HG02943 (cell line): ENCODE data around the gene NFKB1.
A peak's percentile ranks its signal among the peaks of the same experiment; 100 is the strongest.

Experiments used
- ATAC-seq: cut with Tn5 transposase; IDR thresholded peaks from one replicate; pipeline ENCODE4 v1.9.1; 2021; ENCODE audit warnings: mild to moderate bottlenecking, low read depth, moderate library complexity; ENCODE audit not compliant: unreplicated experiment

Gene NFKB1

DNA sequence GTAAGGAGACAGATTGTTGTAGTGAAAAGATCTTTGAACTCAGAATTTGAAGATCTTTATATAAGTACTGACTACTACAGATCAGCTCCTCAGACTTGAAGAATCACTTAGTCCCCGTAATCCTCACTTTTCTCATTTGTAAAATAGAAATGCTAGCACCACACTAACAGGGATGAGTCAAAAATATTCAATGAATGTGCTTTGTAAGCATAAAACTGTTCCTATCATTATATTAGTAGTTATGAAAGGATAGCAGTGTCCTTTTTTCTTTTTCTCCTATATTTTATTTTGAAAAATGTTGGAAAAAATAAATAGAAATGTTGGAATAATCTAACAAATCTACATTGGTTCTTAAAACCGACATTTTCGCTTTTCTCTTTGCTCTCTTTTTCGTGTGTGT, 25.4 kb downstream of the NFKB1 start:
- ATAC-seq: no peak

DNA sequence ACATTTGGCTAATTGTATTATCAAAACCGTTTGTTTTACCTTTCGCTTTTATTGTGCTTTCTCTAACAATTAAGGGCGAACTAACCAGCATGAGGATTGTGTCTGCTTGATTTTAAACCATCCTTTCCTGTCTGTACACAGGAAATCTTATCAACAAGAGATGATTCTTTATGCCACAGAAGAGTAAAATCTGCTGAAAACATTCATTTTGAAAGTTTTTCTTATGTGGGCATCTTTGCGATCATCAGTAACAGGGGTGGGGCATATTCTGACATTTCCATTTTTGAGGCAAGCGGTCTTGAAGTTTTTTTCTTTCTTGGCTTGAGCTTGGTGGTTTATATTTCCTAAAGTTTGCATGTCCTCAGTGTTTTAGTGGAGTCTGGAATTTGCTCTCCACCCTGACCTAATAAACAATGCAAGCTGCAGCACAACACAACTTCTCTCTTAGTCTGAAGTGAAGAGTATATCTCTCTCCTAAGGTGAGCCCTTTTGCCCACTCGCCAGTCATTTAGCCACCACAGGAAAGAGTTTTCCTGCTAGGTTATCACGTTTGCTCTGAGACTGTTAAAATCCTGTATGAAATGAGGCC, 26.6 kb downstream of the NFKB1 start:
- no peak for ATAC-seq

DNA sequence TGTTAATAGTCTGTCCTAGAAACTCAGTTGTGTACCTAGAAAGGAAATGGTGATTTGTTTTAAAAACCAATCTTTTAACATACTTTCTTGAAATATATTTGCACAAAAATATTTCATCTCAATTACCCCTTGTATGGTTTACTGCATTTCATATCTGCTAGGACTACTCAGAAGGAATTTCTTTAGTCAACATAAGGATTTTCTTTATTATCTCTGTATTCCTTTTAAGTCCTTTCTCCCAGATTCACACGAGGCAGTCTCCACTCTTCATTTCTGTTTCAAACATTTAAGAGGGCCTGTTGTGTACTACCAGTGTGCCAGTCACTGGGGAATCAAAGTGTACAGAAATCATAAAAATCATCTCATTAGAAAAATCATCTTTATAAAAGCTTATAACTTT, 28.8 kb downstream of the NFKB1 start:
- ATAC-seq: no peak

DNA sequence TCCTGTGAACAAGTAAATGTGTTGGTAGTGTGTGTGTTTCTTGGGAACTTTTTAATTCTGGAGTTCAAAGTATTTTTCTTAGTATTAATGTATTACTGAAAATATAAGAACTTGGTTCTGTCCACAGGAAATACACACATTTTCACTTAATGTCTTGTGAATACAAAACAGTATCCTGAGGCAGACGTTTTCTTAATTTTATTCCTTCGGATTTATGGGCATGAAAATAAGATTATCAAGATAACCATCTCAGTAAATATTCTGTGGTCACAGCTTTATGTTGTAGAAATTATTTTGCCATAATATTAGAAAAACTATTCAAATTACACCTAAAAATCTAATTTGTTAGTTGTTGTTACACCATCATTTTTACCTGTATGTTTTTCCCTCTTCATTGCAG, 29.8 kb downstream of the NFKB1 start:
- no peak for ATAC-seq

DNA sequence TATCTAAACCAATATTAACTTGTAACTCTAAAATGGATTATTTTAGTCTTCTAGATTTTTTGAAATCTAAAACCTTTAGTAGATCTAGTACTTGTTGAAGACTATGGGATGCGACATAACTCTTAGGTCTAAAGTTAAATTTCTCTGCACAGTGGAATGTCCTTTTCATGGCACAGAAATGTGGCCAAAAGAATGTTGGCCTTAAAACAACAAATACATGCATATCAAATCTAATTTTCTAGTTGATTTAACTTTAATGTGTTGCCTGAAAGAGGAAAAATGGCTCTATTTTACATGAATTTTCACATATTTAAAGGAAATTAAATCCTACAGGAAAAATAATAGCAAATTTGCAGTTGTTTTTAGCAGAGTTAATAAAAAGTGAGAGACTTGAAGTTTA, 30.3 kb downstream of the NFKB1 start:
- no peak for ATAC-seq

DNA sequence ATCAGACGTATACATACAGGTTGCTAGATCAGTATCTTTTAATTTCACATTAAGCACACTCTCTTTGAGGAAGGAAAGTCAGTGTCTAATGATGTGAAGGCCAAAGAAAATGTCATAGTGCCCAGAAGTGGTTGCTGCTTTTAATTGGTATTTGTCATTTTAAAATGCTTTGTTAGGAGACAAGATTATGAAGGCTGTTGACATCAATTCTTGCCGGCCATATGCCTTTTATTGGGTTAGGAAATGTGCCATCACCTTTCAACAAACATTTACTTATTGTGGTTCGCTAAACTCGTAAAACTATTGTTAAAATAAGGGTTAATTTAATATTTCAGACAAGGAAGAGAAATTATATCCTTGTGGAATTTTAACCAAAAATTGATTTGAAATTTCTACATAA, 32.2 kb downstream of the NFKB1 start:
- ATAC-seq: no peak

DNA sequence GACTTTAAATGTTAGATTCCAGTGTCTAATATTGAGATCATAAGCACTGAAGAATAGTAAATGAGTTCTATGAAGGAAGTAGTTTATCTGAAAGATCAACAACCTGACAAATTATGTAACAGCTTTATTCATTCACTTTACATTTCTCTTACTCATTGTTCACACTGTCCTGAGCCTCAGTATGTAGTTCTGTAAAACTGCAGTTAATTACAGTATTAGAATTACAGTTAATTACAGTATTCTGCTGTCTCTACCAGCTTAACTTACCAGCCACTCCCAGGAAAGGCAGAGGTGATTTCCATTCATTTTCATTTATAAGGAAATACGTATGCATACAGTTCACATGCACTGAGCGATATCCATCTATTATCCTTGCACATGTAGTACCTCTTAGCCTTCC, 32.7 kb downstream of the NFKB1 start:
- no peak for ATAC-seq

DNA sequence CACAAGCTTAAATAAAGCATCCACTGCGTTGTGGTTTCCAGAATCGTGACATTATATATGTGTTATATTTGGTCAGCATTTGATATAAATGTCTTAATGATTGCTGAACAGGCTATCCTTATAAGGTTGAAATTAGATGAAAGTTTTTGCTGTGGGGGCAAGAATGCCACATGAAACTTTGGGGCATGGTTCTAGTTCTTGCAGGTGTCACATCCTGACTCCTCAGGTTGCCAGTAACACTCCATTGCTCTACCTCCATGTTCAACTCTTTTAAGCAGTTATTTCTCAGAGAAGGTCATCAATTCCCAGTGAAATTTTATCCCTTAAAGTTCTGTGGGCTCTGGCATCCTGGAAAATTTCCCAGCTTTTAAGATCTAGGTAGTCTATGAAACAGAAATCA, 33.7 kb downstream of the NFKB1 start:
- no peak for ATAC-seq

DNA sequence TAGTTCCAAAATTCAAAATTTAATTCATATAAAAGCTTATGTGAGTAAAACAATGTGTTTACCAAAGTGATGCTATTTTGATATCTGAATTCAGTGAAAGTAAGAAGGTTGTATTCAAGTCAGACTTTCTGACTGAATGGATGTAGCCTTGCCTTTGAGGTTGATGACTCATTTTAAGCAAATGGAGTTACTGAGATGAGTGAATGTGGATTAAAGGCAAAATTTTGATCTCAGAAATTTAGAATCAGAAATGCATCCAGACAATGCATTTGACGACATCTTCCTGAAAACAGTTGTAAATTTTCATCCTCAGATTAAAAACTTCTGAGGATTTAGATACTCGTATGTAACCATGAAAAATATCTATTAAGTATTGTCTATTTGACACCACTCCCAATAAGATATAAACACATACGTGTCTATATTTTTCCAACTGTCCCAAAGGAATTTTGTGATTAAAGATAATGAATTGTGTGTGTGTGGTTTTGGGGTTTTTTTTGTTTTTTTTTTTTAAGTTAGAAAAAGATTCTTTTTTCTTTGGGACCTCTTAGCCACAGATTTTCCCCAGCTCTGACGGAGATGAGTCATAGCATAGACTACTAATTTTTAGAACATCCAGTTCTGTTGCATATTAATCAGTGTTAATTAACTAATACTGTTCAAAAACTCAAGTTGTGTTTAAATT, 34.4 kb downstream of the NFKB1 start:
- no peak for ATAC-seq

DNA sequence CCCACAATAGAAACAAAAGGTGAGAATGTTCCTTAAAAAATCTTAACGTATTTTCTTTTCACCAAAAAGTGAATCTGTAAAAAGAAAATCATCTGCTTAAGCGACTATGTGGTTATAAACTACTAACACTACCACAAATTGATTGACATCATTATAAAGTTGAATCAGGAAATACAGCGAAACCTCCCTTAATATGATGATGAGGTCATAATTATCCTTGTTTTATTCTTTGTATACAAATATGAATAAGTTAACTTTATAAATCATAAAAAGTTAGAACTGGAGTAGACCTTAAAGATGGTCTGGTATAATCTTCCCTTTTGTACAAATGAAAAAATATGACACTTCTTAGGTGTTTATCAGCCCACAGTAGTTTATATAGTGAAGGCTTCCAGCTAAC, 35.6 kb downstream of the NFKB1 start:
- ATAC-seq: no peak

DNA sequence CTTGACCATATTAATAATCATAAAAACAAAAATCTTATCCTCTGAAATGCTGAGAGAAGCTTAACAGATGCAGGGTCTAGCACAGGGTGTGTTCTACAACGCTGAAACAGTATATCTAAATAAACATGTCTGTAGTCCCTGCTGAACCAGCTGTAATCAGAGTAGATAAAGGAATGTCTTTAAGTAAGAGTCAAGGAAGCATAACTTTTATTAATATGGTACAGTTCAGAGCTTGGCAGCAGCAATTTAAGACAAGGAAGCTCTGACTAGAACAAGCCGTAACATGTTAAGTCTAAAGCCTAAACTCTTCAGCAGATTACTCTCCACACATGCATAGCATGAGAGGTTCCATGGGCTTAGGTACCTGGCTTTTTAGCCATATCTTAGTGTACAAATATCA, 36.1 kb downstream of the NFKB1 start:
- ATAC-seq: no peak

DNA sequence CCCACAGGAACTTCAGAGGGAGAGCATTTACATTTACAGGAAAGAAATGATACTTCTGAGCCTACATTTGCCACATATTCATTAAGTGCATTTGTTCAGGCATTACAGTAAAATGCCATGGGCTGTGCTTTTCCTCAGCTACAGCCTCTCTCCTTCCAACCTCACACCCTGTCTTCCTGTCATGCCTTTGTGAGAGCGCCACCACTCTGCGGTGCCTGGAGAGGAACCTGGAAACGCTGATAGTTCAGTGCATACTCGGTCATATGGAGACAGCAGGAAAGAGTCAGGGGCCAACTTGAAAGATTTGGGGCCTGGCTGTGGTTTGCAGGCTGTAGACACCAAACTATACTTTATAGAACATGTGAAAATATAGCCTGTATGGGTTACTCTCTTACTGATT, 40.5 kb downstream of the NFKB1 start:
- no peak for ATAC-seq

DNA sequence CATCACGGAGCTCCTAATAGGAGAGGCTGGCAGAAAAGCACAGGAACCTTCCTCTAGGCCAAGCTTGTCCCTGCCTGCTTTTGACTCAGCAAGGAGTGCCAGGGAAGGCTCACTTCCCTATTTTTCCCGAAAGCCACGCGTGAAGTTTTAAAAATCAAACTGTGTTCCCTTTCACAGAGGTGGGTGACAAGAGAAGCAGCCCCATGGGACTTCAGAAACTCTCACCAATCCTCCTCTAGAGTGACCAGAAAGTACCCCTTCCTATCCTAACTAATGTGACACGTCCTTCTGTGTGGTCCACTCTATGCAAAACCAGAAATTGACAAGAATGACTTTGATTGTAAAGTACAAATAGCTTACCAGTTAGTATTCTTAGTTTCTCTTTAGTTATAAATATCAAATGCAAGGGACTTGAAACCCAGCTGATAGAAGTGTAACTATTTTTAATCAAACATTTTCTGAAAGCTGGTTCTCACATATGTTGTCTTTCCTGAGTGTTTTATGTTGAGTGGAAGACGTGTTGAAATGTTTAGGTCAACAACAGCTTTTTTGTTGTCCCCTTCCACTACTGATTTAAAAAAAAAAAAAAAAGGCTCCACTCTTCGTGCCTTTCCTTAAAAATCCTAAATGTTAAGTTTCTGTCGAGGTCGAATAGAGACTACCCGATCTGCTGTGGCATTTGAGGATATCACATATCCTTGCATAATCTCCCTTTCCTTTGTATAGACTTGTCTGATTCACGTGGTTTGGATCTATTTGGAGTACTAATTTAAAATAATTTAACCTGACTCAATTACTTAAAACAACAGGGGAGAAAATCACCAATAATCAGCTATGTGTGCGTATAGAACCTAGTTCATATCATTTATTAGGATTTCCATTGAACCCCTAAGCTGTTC, 42.1 kb downstream of the NFKB1 start:
- peak; percentile 86 for ATAC-seq

DNA sequence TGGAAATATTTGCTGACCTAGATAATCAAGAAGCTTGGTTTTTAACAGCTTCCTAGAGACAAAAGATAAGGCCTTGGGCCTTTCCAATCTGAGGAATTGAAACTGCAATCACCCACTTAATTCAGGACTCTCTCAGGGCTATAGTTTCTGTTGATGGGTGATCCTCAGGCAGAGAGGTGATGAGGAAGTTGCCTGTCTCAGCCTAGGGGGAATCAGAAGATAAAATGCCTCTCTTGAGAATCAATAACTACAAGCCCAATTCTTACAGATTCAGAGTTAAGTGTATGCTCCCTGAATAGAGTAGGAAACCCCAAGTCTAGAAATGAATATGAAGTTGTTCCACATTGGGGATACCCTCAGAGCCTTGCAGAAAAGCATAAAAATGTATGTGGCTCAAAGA, 45.5 kb downstream of the NFKB1 start:
- ATAC-seq: no peak

DNA sequence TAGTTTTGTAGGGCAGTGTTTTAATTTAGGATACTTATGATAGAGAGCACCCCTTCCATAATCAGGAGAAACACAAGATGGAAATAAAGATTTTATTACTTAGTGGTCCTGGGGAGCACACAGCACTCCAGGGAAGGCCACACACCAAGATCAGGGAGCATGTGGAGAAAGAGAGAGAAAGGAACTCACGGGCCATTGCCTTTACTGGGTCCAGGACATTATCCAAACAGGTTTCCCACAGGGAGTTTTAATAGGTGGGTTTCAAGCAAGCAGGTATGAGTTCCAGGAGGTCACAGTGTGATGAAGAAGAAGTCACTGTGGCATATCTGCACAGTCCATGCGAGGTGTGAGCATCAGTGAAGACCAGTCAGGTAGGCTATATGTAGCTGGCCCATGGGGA, 46.8 kb downstream of the NFKB1 start:
- ATAC-seq: no peak

DNA sequence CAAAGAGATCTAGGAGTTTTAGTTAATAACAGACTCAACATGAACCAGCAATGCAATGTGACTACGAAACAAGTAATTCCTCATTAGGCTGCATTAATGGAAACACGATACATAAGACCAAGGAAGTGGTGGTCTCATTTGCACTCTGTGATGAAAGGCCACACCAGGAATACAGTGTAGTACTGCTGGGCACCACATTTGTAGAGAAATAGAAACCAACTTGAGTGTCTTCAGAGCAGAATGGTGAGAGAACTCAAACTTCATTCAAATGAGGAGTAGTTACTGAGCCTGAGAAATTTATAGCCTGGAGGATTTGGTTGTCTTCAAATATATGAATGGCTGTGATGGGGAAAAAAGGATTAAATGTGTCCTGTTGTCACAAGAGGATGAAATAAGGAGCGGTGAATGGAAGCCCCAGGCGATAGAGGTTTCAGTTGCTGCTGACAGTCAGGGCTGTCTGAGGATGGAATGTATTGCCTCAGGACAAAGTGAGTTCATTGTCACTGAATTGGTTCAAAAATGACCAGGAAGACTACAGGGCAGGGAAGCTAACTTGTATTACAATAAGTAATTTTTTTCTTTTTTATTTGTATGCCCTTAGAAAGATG, 50.9 kb downstream of the NFKB1 start:
- ATAC-seq: no peak

DNA sequence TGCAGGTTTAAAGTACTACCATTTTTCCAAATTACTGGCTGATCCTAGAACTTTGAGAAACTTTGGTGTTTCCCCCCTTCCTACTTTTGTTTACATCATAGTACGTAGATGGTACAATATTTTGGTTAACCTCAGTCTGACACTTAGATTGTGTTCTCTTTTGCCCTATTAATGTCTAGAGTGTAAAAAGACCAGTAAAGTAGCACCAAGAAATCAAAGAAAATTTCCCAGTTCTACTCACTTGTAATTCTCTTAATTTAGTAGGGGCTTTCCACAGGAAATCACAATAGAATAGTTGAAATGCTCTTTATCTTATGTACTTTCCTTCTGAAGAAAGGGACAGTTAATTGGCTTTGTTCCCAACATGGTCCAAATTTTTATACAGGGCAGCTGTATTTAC, 51.6 kb downstream of the NFKB1 start:
- no peak for ATAC-seq

DNA sequence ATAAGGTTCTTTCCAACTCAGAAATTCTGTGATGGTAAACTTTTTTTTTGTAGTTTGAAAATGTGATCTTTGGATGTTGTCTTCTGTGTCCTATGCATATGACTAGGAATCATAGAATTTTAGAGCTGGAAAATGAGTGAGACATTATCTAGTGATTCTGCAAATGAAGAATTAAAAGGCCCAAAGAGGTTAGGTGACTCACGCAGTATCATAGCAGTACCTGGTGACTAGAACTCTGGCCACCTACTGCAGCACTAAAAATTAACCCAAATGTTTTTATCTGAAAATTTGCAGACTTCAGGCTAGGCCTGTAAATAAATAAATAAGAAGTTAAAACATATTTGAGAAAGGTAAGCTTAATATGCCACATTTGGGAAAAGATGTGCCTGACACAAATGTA, 52.8 kb downstream of the NFKB1 start:
- no peak for ATAC-seq

DNA sequence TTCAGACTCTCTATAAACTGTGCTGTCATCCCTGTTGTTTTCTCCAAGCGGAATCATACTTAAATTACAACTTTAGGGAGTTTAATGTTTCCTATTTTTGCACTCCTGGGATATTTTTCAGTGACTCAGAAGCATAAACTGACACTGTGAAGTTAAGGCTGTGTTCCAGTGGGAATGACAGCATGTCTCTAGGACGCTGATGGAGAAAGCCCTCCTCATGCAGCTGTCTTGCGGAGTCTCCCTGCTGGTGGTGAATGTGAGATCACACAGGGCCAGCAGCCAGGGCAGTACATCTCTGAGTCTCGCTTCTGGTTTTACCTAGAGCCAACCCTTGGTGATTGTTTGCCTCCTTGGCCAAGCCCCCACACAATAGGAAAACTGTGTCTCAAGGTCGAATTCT, 53.3 kb downstream of the NFKB1 start:
- no peak for ATAC-seq

DNA sequence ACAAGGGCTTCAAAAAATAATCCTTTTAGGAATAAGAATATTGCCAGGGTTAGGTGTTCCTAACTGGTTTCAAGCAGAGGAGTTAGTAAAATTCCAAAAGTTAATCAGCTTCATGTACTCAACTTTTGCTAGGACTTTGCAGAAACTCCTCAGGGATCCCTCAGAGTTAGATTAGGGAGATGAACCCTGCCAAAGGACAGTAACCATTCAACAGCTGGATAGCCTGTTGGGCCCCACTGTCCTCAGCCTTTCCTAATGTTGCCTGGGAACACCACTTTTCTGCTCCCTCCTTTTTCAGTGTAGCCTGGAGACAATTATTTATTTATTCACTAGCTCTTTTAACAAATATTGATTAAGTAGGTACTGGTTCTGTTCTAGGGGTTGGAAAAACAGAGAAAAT, 53.8 kb downstream of the NFKB1 start:
- ATAC-seq: no peak

DNA sequence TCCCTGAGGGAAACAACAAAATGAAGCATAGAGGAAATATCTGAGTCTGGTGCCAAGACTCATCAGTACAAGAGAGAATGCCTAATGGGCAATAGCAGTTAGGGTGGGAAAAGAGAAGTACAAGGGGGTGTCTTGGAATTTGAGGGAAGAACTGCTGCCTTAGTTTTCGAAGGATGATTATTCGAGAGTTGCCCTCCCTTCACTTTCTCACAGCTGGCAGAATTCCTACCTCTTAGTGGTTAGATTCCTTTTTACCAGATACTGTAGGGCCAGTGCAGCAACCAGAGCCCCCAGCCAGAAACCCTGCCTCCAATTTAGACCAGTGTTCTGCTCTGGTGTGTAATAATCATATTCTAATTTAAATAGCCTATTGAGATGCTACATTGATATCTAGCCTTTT, 56.5 kb downstream of the NFKB1 start:
- no peak for ATAC-seq
